ENCODE results near the gene AKAP7. TPM values are rescaled to one million over a fixed set of nuclear protein-coding genes. Genes with fewer than 3 reads are reported as not detected.
A peak's percentile ranks its signal among the peaks of the same experiment; 100 is the strongest.

AKAP7 gene
- total RNA-seq, 1 donor from 2014 or later: 4.1 TPM

- POLR2A ChIA-PET: no interaction called here
- ATAC-seq (ENCODE audit: low read depth): no peak
- no peak overlapping the region for H3K4me3 Mint-ChIP-seq
- no peak overlapping the region for H3K27ac Mint-ChIP-seq
- CTCF ChIA-PET: no interaction called here
- DNase-seq: no peak
- no peaks in the 10 kb centered on the region for H3K27me3 Mint-ChIP-seq
- intact Hi-C loops (cut with micrococcal nuclease): no loop called here
- no peaks in the 10 kb centered on the region for H3K4me1 Mint-ChIP-seq
- TF ChIP-seq CTCF (IDR thresholded peaks at IDR 0.05): no peak
- peaks cover 20% of the 10 kb centered on the region for H3K9me3 Mint-ChIP-seq
- peaks cover 17% of the 10 kb centered on the region for H3K36me3 Mint-ChIP-seq (ENCODE audit: low read depth)
Observed at GRCh38 chr6:131191590-131191989, 56.3 kb downstream of the AKAP7 start.

GRCh38 chr6:131197716-131198115 is 62.4 kb downstream of the AKAP7 start:
- DNase-seq (no peak), ATAC-seq (ENCODE audit: low read depth) (no peak)
- H3K4me3 Mint-ChIP-seq: no peak overlapping the region
- H3K36me3 Mint-ChIP-seq (ENCODE audit: low read depth): peaks cover 11% of the 10 kb centered on the region
- no peaks in the 10 kb centered on the region for H3K27me3 Mint-ChIP-seq
- CTCF ChIA-PET: interaction anchor here (0.8 to 3.5 kb wide), 3 partner anchors 331 to 712 kb away, joined by 3 to 46 read pairs (median 4); no protein-coding TSS in a partner anchor
- peaks cover 36% of the 10 kb centered on the region for H3K4me1 Mint-ChIP-seq
- H3K9me3 Mint-ChIP-seq: peaks cover 12% of the 10 kb centered on the region
- intact Hi-C loops (cut with micrococcal nuclease): loop anchor here (5.0 kb wide), 3 partner anchors 60 to 715 kb away; partner anchors contain the start of genes AKAP7 and EPB41L2
- no peak for TF ChIP-seq CTCF (IDR thresholded peaks at IDR 0.05)
- POLR2A ChIA-PET: no interaction called here
- H3K27ac Mint-ChIP-seq: no peak overlapping the region

GRCh38 chr6:131199568-131200272 is 64.5 kb downstream of the AKAP7 start:
- Mint-ChIP-seq H3K4me3 (peak overlapping the region; percentile 72), H3K36me3 (ENCODE audit: low read depth) (peaks cover 2% of the 10 kb centered on the region), H3K27me3 (no peaks in the 10 kb centered on the region), H3K9me3 (no peaks in the 10 kb centered on the region), H3K4me1 (peaks cover 36% of the 10 kb centered on the region), H3K27ac (peak overlapping the region; percentile 87)
- intact Hi-C loops (cut with micrococcal nuclease): loop anchor here (1.0 to 5.0 kb wide), 7 partner anchors 62 to 713 kb away; partner anchors contain the start of genes AKAP7, EPB41L2 and MED23
- CTCF ChIA-PET: interaction anchor here (0.5 to 3.5 kb wide), 16 partner anchors 13 to 428 kb away, joined by 3 to 46 read pairs (median 4); partner anchors contain the start of gene MED23
- DNase-seq: peak; percentile 44
- peak; percentile 100 for ATAC-seq (ENCODE audit: low read depth)
- POLR2A ChIA-PET: interaction anchor here (1.5 kb wide), 1 partner anchor 428 kb away, joined by 3 read pairs; the partner anchor contains the start of gene MED23
- peak; percentile 16 for TF ChIP-seq CTCF (IDR thresholded peaks at IDR 0.05)

- ATAC-seq (ENCODE audit: low read depth): no peak
- DNase-seq: no peak
- H3K4me3 Mint-ChIP-seq: no peak overlapping the region
- no peaks in the 10 kb centered on the region for H3K9me3 Mint-ChIP-seq
- intact Hi-C loops (cut with micrococcal nuclease): no loop called here
- CTCF ChIA-PET: no interaction called here
- no peak for TF ChIP-seq CTCF (IDR thresholded peaks at IDR 0.05)
- POLR2A ChIA-PET: no interaction called here
- peaks cover 2% of the 10 kb centered on the region for H3K36me3 Mint-ChIP-seq (ENCODE audit: low read depth)
- H3K27me3 Mint-ChIP-seq: no peaks in the 10 kb centered on the region
- no peak overlapping the region for H3K27ac Mint-ChIP-seq
- peaks cover 8% of the 10 kb centered on the region for H3K4me1 Mint-ChIP-seq
Observed at GRCh38 chr6:131205481-131206244, 70.4 kb downstream of the AKAP7 start.

All from activated B cell treated with CpG ODN at 0.5 μM for 24 hours (primary cell).